GM12878 (cell line): ENCODE data around the gene PDE11A. TPM values are rescaled to one million over a fixed set of nuclear protein-coding genes. Genes with fewer than 3 reads are reported as not detected.

Experiments used
- ATAC-seq: fragments of 200-7000 bp; cut with Tn5 transposase; 3 replicates; pipeline ENCODE4 v1.9.1; 2020; ENCODE audit warnings: mild to moderate bottlenecking, moderate library complexity
- BruUV-seq: library from RNA; stranded (reverse); fragments of 400-500 nt; replicated peaks from 2 replicates; lab custom pipeline; 2021; lab: Mats Ljungman, UMichigan
- CTCF ChIA-PET: fragments of 300-600 bp; sonication (Branson Sonifier 250); formaldehyde crosslinking; extraction: SDS; loops from one replicate; lab custom pipeline; 2021; ENCODE audit warnings: inconsistent platforms; lab: Yijun Ruan, JAX
- POLR2A ChIA-PET: fragments of 350-600 bp; formaldehyde crosslinking; extraction: SDS; loops from one replicate; lab custom pipeline; 2021; ENCODE audit warnings: inconsistent platforms; lab: Charles Lee
- RAD21 ChIA-PET: fragments of 300-600 bp; sonication (Branson Sonifier 250); formaldehyde crosslinking; loops from one replicate; lab custom pipeline; 2023; ENCODE audit warnings: antibody characterized with exemption; ENCODE audit not compliant: unreplicated experiment; lab: Charles Lee
- SMC1A ChIA-PET: fragments of 300-600 bp; sonication (Branson Sonifier 250); formaldehyde crosslinking; loops from one replicate; lab custom pipeline; 2023; ENCODE audit not compliant: unreplicated experiment, uncharacterized antibody; lab: Charles Lee
- DNase-seq: peaks from one replicate; pipeline ENCODE4 v3.0.0-alpha.2; 2011; ENCODE audit warnings: low read depth, low spot score
- FAIRE-seq: peaks from 3 replicates; lab custom pipeline; 2011; peaks lifted over from hg19 to GRCh38; lab: Jason Lieb, UNC
- H2AFZ ChIP-seq: 2 replicates; pipeline ENCODE4 v1.6.0; 2011; ENCODE audit warnings: low read depth, low read length, control low read depth; ENCODE audit not compliant: control insufficient read depth
- H3K27ac ChIP-seq: 2 replicates; pipeline ENCODE4 v1.5.1; 2011; ENCODE audit warnings: control low read depth; ENCODE audit not compliant: control insufficient read depth, insufficient read depth
- H3K27me3 ChIP-seq, 2 experiments: replicated peaks in 1 of 2; 2 replicates each; pipeline versions ENCODE4 v1.6.0 to v1.6.1; 2011; ENCODE audit warnings: low read length in 1 of 2; ENCODE audit not compliant: control insufficient read depth in 2 of 2, insufficient read depth in 2 of 2
- H3K36me3 ChIP-seq, 2 experiments: 2 replicates each; pipeline ENCODE4 v1.5.1; 2011; ENCODE audit warnings: low read length in 1 of 2; ENCODE audit not compliant: control insufficient read depth in 2 of 2, insufficient read depth in 2 of 2
- H3K4me1 ChIP-seq: 2 replicates; pipeline ENCODE4 v1.6.1; 2011; ENCODE audit warnings: mild to moderate bottlenecking, low read length, moderate library complexity, mixed read lengths; ENCODE audit not compliant: control insufficient read depth, insufficient read depth
- H3K4me2 ChIP-seq: 2 replicates; pipeline ENCODE4 v1.6.0; 2011; ENCODE audit warnings: control low read depth; ENCODE audit not compliant: control insufficient read depth, insufficient read depth
- H3K4me3 ChIP-seq: fragments of 200-600 bp; sonication (generic); 2 replicates; pipeline ENCODE4 v1.5.1; 2016
- H3K79me2 ChIP-seq: 2 replicates; pipeline ENCODE4 v1.6.0; 2011; ENCODE audit warnings: low read length; ENCODE audit not compliant: control insufficient read depth, insufficient read depth
- H3K9ac ChIP-seq: 2 replicates; pipeline ENCODE4 v1.8.0; 2011; ENCODE audit warnings: low read length, control low read depth, mixed read lengths; ENCODE audit not compliant: control insufficient read depth, insufficient read depth
- H3K9me3 ChIP-seq: replicated peaks from 3 replicates; pipeline ENCODE4 v1.5.1; 2011; ENCODE audit warnings: mild to moderate bottlenecking, low read length; ENCODE audit not compliant: control insufficient read depth, insufficient read depth
- H4K20me1 ChIP-seq: 2 replicates; pipeline ENCODE4 v1.6.0; 2011; ENCODE audit not compliant: control insufficient read depth, insufficient read depth
- CHD2 ChIP-seq: IDR thresholded peaks from 2 replicates; pipeline ENCODE4 v1.6.1; 2011; ENCODE audit warnings: low read depth, low read length, improper control_type of control experiment, borderline replicate concordance
- CTCF ChIP-seq, 3 experiments: IDR thresholded peaks in 2 of 3; conservative IDR thresholded peaks in 1 of 3; 2 replicates each; pipeline ENCODE4 v1.5.1; 2011; ENCODE audit warnings: low read depth in 3 of 3, low read length in 3 of 3, mild to moderate bottlenecking in 3 of 3, control low read depth in 2 of 3, moderate library complexity in 2 of 3, inconsistent platforms in 1 of 3, mixed read lengths in 1 of 3; ENCODE audit not compliant: control insufficient read depth in 2 of 3, insufficient read depth in 1 of 3; ENCODE audit errors: extremely low read depth in 1 of 3
- EED ChIP-seq: sonication (generic); IDR thresholded peaks from 2 replicates; pipeline ENCODE4 v1.6.1; 2016; ENCODE audit warnings: antibody characterized with exemption, low read depth
- GATAD2B ChIP-seq: fragments of 450-650 bp; conservative IDR thresholded peaks from 2 replicates; pipeline ENCODE4 v1.6.1; 2017; ENCODE audit warnings: low read depth, mild to moderate bottlenecking, moderate library complexity
- HDAC6 ChIP-seq: fragments of 200-600 bp; sonication (generic); IDR thresholded peaks from one replicate; pipeline ENCODE4 v1.8.0; 2017; ENCODE audit warnings: antibody characterized with exemption; ENCODE audit not compliant: unreplicated experiment
- PRDM15 ChIP-seq: fragments of 450-650 bp; formaldehyde crosslinking; IDR thresholded peaks from 2 replicates; pipeline ENCODE4 v1.4.0; 2020; ENCODE audit warnings: mild to moderate bottlenecking, moderate library complexity
- RELB ChIP-seq: fragments of 450-650 bp; IDR thresholded peaks from 2 replicates; pipeline ENCODE4 v1.6.1; 2017; ENCODE audit warnings: low read depth, mild to moderate bottlenecking, moderate library complexity
- YY1 ChIP-seq: IDR thresholded peaks from 2 replicates; pipeline ENCODE4 v1.6.1; 2011; ENCODE audit warnings: low read depth, mild to moderate bottlenecking, low read length
- ZNF24 ChIP-seq: fragments of 450-650 bp; IDR thresholded peaks from 2 replicates; pipeline ENCODE4 v1.6.1; 2017; ENCODE audit warnings: antibody characterized with exemption, mild to moderate bottlenecking
- in situ Hi-C: fragments of 300-500 bp; cut with MboI; formaldehyde crosslinking; loops from 9 replicates; pipeline ENCODE4 v1.14.3; 2018; ENCODE audit warnings: mixed read lengths
- intact Hi-C: fragments of 100-400 bp; cut with micrococcal nuclease; formaldehyde crosslinking; loops from one replicate; pipeline ENCODE4 v1.14.2; 2022; ENCODE audit not compliant: unreplicated experiment
- polyA plus RNA-seq, 11 experiments: library from polyadenylated mRNA; depleted of rRNA in 4 of 11; unstranded in 6 of 11; stranded (reverse) in 5 of 11; fragments of >200 nt; fragmentation: Nextera tagmentation in 4 of 11; fragmentation: Illumina TruSeq in 1 of 11; extraction: Ambion mirVana in 4 of 11; extraction: Trizol in 1 of 11; gene quantifications; 1 replicate in 1 of 11; 2 replicates in 10 of 11; pipeline versions ENCODE4 v1.2.1 to v1.2.3, GENCODE V29; 2011 to 2016; ENCODE audit warnings: inconsistent platforms in 2 of 11, missing spikeins in 2 of 11, low read depth in 1 of 11
- total RNA-seq, 4 experiments: library from RNA; depleted of rRNA in 3 of 4; stranded (reverse); fragments of >200 nt in 3 of 4; fragmentation: Illumina TruSeq in 1 of 4; extraction: Trizol in 1 of 4; gene quantifications; 2 replicates each; pipeline versions ENCODE4 v1.2.1 to v1.2.3, GENCODE V29; 2013 to 2021

PDE11A gene
- total and polyA plus RNA-seq, 10 of the 15 experiments (the other 5 are each of a cell fraction or from before 2014, with no cell fraction given): 0.01 to 0.17 (median 0.06) TPM; not detected in 5

- H3K36me3 ChIP-seq: no peaks in the 10 kb centered on the region
- POLR2A ChIA-PET: no interaction called here
- no peaks in the 10 kb centered on the region for H3K79me2 ChIP-seq
- no peak overlapping the region for H2AFZ ChIP-seq
- no peak overlapping the region for H3K27ac ChIP-seq
- no peaks in the 10 kb centered on the region for H3K9me3 ChIP-seq
- H3K4me3 ChIP-seq: no peak overlapping the region
- CTCF ChIA-PET: interaction anchor here (0.7 to 1.6 kb wide), 2 partner anchors 12 to 15 kb away, joined by 3 to 9 read pairs; no protein-coding TSS in a partner anchor
- no peak for TF ChIP-seq RELB
- TF ChIP-seq YY1: no peak
- TF ChIP-seq GATAD2B: no peak
- TF ChIP-seq EED: no peak
- TF ChIP-seq ZNF24: no peak
- no peak for TF ChIP-seq CHD2
- no peak for TF ChIP-seq HDAC6
- TF ChIP-seq CTCF (IDR thresholded peaks at IDR 0.05 in 2 of 3, conservative IDR thresholded peaks at IDR 0.05 in 1 of 3; ENCODE audit: control insufficient read depth in 2 of 3, extremely low read depth in 1 of 3, insufficient read depth in 1 of 3, low read depth in 3 of 3, low read length in 3 of 3): no peak
- TF ChIP-seq PRDM15 (CRISPR knock-in tag): no peak
- no peak overlapping the region for H3K9ac ChIP-seq
- H3K4me2 ChIP-seq: no peak overlapping the region
- ATAC-seq (no peak), FAIRE-seq (no peak), DNase-seq (no peak)
- RAD21 ChIA-PET: no interaction called here
- SMC1A ChIA-PET: no interaction called here
- H3K27me3 ChIP-seq: no peaks in the 10 kb centered on the region
- in situ Hi-C loops: no loop called here
- intact Hi-C loops: no loop called here
- H4K20me1 ChIP-seq: no peaks in the 10 kb centered on the region
- BruUV-seq: no TSS peak
- no peaks in the 10 kb centered on the region for H3K4me1 ChIP-seq
These were observed 100.5 kb downstream of the PDE11A start for GRCh38 chr2:177972123-177972522.
